ENCODE measurements around the gene PCSK6.

PCSK6 gene

DNA sequence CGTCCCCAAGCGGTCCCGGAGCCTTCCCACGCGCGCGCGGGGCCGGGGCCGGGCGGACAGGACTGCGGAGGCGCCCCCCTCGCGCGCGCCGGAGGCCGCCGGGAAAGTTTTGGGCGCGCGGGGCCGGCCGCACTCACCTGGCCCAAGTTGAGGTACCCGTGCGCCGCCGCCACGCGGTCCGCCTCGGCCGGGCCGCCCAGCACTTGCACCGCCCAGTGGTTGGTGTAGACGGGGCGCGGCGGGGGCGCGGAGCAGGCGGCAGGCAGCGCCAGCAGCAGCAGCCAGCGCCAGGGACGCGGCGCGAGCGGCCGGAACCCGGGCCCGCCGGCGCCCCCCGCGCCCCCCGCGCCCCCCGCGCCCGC, 289 bp downstream of the PCSK6 start:
- Histone ChIP-seq H3K9me3 (ENCODE audit: control insufficient read depth in 1 of 2, low read length in 2 of 2) (no peaks in the 10 kb centered on the region), H3K27ac (ENCODE audit: low read length) (no peak overlapping the region), H3K36me3 (ENCODE audit: control insufficient read depth in 1 of 2, insufficient read depth in 2 of 2, low read length in 2 of 2) (no peaks in the 10 kb centered on the region), H3K27me3 (ENCODE audit: low read depth, low read length) (peaks cover 6% of the 10 kb centered on the region), H3K4me1 (ENCODE audit: control insufficient read depth in 1 of 2, insufficient read depth in 2 of 2, low read length in 2 of 2) (peaks cover 0 to 4% of the 10 kb centered on the region in 2 donors), H3K4me3 (ENCODE audit: low read depth in 1 of 2, low read length in 2 of 2) (no peak overlapping the region)

DNA sequence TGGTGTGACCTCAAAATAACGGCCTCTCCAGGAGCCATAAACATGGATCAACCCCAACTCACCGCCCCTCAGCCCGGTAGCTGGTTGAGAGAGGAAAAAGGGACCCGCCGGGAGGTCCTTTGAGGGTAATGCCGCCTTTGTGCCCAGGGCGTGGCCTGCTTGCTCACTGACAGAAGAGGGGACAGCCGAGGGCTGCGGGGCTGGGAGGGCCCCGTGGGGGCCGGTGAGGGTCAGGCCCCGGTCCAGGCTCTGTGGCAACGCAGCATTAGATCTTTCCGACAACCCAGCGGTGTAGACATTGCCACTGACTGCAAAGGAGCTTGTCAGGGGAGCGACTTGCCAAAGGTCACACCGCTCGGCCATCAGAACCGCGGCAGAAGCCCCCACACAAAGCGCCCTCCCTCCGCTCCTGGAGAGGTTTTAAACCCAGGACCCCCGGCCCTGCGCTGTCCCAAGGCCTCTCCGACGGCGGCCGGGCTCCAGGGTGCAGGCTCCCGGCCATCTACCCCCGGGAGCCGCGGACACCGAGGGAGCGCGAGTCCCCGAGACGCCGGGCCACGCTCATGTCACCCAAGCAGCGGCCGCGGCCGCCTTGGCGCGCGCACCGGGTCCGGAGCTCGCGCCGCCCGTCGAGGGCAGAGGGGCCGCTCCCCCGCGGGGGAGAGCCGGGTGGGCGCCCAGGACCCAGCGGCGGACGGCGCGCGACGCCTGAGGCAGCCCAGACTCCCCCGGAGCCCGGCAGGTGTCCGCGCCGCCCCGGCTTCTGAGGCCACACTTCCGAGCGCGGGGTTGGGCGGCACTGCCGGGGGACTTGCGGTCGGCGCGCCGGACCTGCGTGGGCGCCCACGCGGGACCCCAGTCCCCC, 975 bp downstream of the PCSK6 start:
- no peak overlapping the region for H3K27ac ChIP-seq (ENCODE audit: low read length)
- peak overlapping the region in 1 of 2 donors; percentile 48 for H3K4me3 ChIP-seq (ENCODE audit: low read depth in 1 of 2, low read length in 2 of 2)
- H3K9me3 ChIP-seq (ENCODE audit: control insufficient read depth in 1 of 2, low read length in 2 of 2) = no peaks in the 10 kb centered on the region
- no peaks in the 10 kb centered on the region for H3K36me3 ChIP-seq (ENCODE audit: control insufficient read depth in 1 of 2, insufficient read depth in 2 of 2, low read length in 2 of 2)
- peaks cover 6% of the 10 kb centered on the region for H3K27me3 ChIP-seq (ENCODE audit: low read depth, low read length)
- H3K4me1 ChIP-seq (ENCODE audit: control insufficient read depth in 1 of 2, insufficient read depth in 2 of 2, low read length in 2 of 2) = peaks cover 0 to 4% of the 10 kb centered on the region in 2 donors

DNA sequence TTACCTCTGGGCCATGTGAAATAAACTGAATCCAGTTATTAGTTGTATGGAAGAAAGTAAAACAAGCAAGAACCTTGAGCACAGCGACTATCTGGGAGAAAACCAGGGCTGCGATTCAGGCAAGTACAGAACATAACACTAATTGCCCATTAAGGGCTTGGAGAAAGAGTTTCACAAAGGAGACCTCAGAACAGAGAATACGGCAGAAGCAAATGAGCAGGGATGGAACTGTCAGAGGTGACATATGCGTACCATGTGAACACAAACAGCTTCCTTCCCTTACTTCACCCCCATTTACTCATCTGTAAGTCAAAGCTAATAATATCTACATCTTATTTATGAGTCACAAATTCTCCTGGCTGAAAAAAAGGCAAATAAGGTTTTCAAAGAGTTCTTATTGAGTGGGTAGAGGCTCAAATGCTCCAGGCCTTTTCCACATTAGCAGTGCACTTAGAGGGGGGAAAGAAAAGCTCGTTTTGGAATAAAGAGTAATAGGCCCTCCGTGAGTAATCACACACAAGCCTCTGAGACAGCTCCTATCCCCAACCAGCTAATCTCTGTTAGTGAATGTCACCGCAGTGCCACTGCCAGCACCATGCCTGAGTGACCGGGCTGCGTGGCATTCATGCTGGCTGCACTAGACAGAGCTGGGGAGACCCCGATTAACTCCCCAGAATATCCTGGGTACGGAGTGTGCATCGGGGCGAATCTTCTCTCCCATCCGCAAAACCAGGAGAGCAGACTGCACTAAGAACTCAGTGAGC, 2.6 kb downstream of the PCSK6 start:
- Histone ChIP-seq H3K9me3 (ENCODE audit: control insufficient read depth in 1 of 2, low read length in 2 of 2) (no peaks in the 10 kb centered on the region), H3K27me3 (ENCODE audit: low read depth, low read length) (peaks cover 6% of the 10 kb centered on the region), H3K4me3 (ENCODE audit: low read depth in 1 of 2, low read length in 2 of 2) (no peak overlapping the region), H3K27ac (ENCODE audit: low read length) (no peak overlapping the region), H3K4me1 (ENCODE audit: control insufficient read depth in 1 of 2, insufficient read depth in 2 of 2, low read length in 2 of 2) (peaks cover 0 to 4% of the 10 kb centered on the region in 2 donors), H3K36me3 (ENCODE audit: control insufficient read depth in 1 of 2, insufficient read depth in 2 of 2, low read length in 2 of 2) (no peaks in the 10 kb centered on the region)

DNA sequence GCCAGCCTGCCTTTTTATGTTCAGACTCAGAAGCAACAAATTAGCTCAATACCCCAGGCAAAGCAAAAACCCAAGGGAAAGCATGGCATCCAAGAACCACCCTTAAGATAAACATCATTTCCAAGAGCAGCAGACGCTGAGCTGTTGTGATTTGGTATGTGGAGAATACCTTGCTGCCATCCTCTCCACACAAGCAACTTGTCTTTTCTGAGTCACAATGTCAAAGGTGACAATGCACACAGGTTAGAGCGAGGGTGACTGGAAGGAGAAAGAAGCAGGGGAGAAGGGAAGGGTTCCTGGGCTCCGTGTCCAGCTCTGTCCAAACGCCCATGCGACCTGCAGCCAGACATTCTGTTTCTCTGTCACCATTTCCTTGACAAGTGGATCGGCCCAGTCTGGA, 6.0 kb downstream of the PCSK6 start:
- H3K36me3 ChIP-seq (ENCODE audit: control insufficient read depth in 1 of 2, insufficient read depth in 2 of 2, low read length in 2 of 2) = no peaks in the 10 kb centered on the region
- peaks cover 6% of the 10 kb centered on the region for H3K27me3 ChIP-seq (ENCODE audit: low read depth, low read length)
- H3K4me3 ChIP-seq (ENCODE audit: low read depth in 1 of 2, low read length in 2 of 2) = no peak overlapping the region
- peaks cover 0 to 4% of the 10 kb centered on the region in 2 donors for H3K4me1 ChIP-seq (ENCODE audit: control insufficient read depth in 1 of 2, insufficient read depth in 2 of 2, low read length in 2 of 2)
- no peak overlapping the region for H3K27ac ChIP-seq (ENCODE audit: low read length)
- no peaks in the 10 kb centered on the region for H3K9me3 ChIP-seq (ENCODE audit: control insufficient read depth in 1 of 2, low read length in 2 of 2)

DNA sequence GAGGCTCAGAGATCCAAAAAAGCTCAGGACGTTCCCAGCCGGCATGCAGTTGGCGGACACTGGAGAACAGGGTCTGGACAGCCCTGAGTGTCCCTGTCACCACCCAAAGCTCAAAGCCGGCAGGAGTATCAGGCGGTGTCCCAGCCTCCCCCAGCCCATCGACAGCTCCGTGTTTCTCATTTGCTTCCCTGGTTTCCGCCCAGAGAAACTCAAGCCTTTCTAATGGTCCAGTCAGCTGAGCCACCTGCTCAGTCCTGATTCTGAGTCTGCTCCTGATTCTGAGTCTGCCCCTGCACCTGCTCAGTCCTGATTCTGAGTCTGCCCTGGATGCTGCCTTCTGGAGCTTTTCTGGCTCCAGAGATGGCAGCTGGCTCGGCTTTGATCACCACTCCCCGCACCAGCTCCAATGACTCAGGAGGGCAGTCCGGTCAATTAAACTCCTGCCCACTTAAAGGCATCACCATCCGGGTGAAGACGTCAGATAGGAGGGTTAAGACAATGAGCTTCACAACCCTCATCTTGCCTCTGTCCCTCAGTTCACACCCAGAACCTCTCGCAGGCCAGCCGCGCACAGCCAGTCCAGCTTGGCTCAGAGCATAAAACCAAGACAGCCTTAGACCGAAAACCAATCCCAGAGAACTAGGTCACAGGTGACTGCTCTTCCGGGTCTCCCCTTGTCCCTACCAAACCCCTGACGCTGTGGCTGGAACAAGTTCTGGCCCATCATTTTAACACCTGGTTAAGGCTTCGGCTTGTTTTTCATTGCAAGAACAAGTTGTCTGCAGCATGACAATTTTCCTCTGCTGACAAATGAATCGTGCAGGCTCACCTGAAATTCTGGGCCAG, 6.8 kb downstream of the PCSK6 start:
- no peaks in the 10 kb centered on the region for H3K4me1 ChIP-seq (ENCODE audit: control insufficient read depth in 1 of 2, insufficient read depth in 2 of 2, low read length in 2 of 2)
- no peak overlapping the region for H3K4me3 ChIP-seq (ENCODE audit: low read depth in 1 of 2, low read length in 2 of 2)
- no peaks in the 10 kb centered on the region for H3K27me3 ChIP-seq (ENCODE audit: low read depth, low read length)
- no peaks in the 10 kb centered on the region for H3K9me3 ChIP-seq (ENCODE audit: control insufficient read depth in 1 of 2, low read length in 2 of 2)
- H3K36me3 ChIP-seq (ENCODE audit: control insufficient read depth in 1 of 2, insufficient read depth in 2 of 2, low read length in 2 of 2) = no peaks in the 10 kb centered on the region
- H3K27ac ChIP-seq (ENCODE audit: low read length) = no peak overlapping the region

DNA sequence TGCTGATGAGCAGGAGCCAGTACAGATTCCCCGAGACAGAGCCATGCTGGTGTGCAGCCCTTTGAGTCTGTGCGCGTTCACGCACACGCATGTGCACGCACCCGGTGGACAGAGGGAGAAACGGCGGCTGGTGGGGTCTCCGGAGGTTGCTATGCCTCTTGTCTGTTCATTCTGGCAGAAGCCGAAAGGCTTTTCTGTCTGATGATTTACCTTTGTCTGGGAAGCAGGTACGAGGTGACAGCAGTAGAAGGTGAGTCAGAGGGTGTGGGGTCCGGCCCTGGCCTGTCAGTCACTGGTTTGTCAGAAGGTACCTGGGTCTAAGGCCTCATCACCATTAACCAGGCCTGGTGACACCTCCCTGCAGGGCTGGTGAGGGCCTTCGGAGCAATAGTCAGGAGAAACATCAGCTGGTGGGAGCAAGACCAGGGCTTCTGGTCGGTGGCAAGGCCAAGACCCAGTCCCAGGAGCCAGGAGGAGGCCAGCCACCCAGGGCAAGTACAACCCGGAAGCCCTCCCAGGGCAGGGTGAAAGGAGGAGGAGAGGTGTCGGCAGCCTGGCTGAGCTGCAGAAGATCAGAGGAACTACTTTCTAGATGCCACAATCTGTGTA, 7.5 kb downstream of the PCSK6 start:
- Histone ChIP-seq H3K27ac (ENCODE audit: low read length) (no peak overlapping the region), H3K4me3 (ENCODE audit: low read depth in 1 of 2, low read length in 2 of 2) (no peak overlapping the region), H3K4me1 (ENCODE audit: control insufficient read depth in 1 of 2, insufficient read depth in 2 of 2, low read length in 2 of 2) (no peaks in the 10 kb centered on the region), H3K36me3 (ENCODE audit: control insufficient read depth in 1 of 2, insufficient read depth in 2 of 2, low read length in 2 of 2) (no peaks in the 10 kb centered on the region), H3K27me3 (ENCODE audit: low read depth, low read length) (no peaks in the 10 kb centered on the region), H3K9me3 (ENCODE audit: control insufficient read depth in 1 of 2, low read length in 2 of 2) (no peaks in the 10 kb centered on the region)

DNA sequence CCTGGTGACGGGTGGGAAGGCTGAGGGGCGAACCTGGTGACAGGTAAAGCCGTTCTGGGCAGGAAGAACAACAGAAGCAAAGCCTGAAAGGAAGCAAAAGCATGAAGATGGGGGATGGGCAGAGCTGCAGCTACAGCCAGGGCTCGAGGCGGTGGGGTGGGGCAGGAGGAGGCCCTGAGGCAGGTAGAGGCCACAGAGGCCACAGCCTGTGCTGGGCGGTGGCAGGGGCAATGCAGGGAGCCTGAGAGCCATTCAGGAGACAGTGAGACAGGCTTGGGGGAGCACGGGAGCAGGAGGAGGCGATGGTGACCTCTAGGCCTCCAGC, 8.2 kb downstream of the PCSK6 start:
- Histone ChIP-seq H3K27ac (ENCODE audit: low read length) (no peak overlapping the region), H3K27me3 (ENCODE audit: low read depth, low read length) (no peaks in the 10 kb centered on the region), H3K4me1 (ENCODE audit: control insufficient read depth in 1 of 2, insufficient read depth in 2 of 2, low read length in 2 of 2) (no peaks in the 10 kb centered on the region), H3K36me3 (ENCODE audit: control insufficient read depth in 1 of 2, insufficient read depth in 2 of 2, low read length in 2 of 2) (no peaks in the 10 kb centered on the region), H3K9me3 (ENCODE audit: control insufficient read depth in 1 of 2, low read length in 2 of 2) (no peaks in the 10 kb centered on the region), H3K4me3 (ENCODE audit: low read depth in 1 of 2, low read length in 2 of 2) (no peak overlapping the region)

DNA sequence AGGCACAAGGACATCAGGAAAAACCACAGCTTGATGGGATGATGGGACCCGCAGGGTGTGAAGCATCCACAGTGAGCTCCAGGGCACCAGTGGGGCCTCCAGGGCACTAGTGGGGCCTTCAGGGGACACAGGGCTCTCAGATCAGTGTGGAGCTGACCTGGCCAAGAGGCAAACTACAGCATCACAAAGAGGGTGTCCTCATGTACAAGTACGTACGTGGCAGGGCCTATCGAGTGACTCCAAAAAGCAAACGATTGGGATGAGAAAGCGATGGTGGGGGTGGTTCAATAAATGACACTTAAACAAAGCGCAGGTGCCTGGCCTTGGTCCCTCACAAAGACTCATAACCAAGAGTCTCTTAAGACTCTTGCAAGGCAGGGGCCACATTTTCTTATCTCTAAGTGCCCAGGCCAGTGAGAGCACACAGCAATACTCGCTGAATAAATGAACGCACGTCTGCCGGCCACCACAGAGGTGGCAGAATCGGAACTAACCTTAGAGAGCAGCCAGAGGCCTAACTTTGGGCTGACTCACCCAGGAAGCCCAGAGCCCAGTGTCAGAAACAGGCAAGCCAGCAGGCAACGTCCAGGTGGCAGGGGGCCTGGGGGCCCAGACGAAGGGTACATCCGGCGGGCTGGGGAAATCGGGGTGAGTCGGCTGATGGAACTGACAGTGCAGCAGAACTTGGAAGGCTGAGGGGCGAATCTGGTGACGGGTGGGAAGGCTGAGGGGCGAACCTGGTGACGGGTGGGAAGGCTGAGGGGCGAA, 8.7 kb downstream of the PCSK6 start:
- Histone ChIP-seq H3K4me1 (ENCODE audit: control insufficient read depth in 1 of 2, insufficient read depth in 2 of 2, low read length in 2 of 2) (no peaks in the 10 kb centered on the region), H3K27me3 (ENCODE audit: low read depth, low read length) (no peaks in the 10 kb centered on the region), H3K36me3 (ENCODE audit: control insufficient read depth in 1 of 2, insufficient read depth in 2 of 2, low read length in 2 of 2) (no peaks in the 10 kb centered on the region), H3K4me3 (ENCODE audit: low read depth in 1 of 2, low read length in 2 of 2) (no peak overlapping the region), H3K27ac (ENCODE audit: low read length) (no peak overlapping the region), H3K9me3 (ENCODE audit: control insufficient read depth in 1 of 2, low read length in 2 of 2) (no peaks in the 10 kb centered on the region)

DNA sequence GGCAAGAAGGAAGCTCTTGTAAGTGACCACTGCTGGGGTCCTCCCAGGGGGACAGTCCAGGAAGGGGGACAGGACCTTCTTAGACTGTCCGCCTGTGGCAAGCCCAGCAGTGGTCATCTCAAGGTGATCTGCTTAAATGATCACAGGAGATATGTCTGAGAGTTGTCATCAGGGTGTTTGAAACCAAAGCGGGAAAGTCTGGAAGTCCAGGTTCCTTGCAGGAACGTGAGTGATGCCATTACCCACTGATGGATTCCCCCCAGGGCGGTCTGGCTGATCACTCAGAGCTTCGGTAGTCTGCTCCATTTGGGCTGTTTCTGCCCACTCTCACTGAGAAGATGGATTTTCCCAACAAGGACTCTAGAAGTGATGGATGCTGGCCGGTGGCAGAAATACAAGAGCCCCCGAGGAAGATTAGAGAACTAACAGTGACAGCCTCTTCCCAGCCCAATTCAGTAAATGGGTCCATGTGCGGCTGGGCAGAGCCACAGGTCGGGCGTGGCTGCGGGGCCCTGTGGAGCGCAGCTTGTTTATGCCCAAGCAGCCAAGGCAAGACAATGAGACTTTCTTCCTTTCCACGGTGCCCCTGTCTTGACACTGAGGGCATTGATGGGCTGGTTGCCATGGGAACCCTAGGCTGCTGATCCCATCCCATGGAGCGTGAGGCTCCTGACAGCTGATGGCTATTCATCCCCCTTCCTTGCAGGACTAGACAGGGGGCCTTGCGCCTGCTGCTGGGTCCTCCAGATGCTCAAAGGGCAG, 9.5 kb downstream of the PCSK6 start:
- Histone ChIP-seq H3K4me3 (ENCODE audit: low read depth in 1 of 2, low read length in 2 of 2) (no peak overlapping the region), H3K27ac (ENCODE audit: low read length) (no peak overlapping the region), H3K36me3 (ENCODE audit: control insufficient read depth in 1 of 2, insufficient read depth in 2 of 2, low read length in 2 of 2) (no peaks in the 10 kb centered on the region), H3K4me1 (ENCODE audit: control insufficient read depth in 1 of 2, insufficient read depth in 2 of 2, low read length in 2 of 2) (no peaks in the 10 kb centered on the region), H3K9me3 (ENCODE audit: control insufficient read depth in 1 of 2, low read length in 2 of 2) (no peaks in the 10 kb centered on the region), H3K27me3 (ENCODE audit: low read depth, low read length) (no peaks in the 10 kb centered on the region)

DNA sequence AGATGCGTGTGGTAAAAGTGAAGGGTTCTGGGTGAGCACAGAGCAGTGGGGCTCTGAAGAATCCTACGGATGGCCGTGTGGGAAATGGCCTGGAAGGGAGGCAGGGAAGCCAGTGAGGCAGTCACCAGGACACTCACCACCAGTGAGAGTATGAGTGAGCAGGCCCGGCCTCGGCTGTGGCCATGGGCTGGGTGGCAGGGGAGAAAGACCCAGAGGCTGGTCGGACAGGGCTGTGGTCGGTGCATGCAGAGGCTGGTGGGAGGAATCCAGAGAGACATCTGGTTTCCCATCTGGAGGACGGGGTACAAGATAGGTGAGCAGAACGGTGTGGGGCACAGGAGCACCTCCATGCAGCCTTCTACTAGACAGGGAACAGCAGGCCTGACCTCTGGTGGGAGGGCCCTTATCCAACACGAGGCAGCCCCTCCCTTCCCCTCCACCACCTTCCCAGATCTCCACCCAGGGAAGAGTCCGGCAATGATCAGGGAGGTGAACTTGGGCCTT, 10.1 kb downstream of the PCSK6 start:
- Histone ChIP-seq H3K9me3 (ENCODE audit: control insufficient read depth in 1 of 2, low read length in 2 of 2) (no peaks in the 10 kb centered on the region), H3K27ac (ENCODE audit: low read length) (no peak overlapping the region), H3K4me1 (ENCODE audit: control insufficient read depth in 1 of 2, insufficient read depth in 2 of 2, low read length in 2 of 2) (no peaks in the 10 kb centered on the region), H3K36me3 (ENCODE audit: control insufficient read depth in 1 of 2, insufficient read depth in 2 of 2, low read length in 2 of 2) (no peaks in the 10 kb centered on the region), H3K4me3 (ENCODE audit: low read depth in 1 of 2, low read length in 2 of 2) (no peak overlapping the region), H3K27me3 (ENCODE audit: low read depth, low read length) (no peaks in the 10 kb centered on the region)

Measured in muscle layer of duodenum (tissue), 2 donors.